HEK293 (cell line): ENCODE measurements around the gene LGALS7.

ENCODE experiments used
- CTCF ChIA-PET: fragments of 350-600 bp; formaldehyde crosslinking; extraction: SDS; loops from one replicate; lab custom pipeline; 2021; ENCODE audit warnings: antibody characterized with exemption; lab: Yijun Ruan, JAX
- POLR2A ChIA-PET: fragments of 300-600 bp; formaldehyde crosslinking; extraction: SDS; loops from one replicate; lab custom pipeline; 2020; ENCODE audit warnings: antibody characterized with exemption, inconsistent platforms; lab: Yijun Ruan, JAX
- H3K27ac ChIP-seq: fragments of 200-500 bp; sonication (Bioruptor generic); 2 replicates; pipeline ENCODE4 v1.5.1; 2014; ENCODE audit warnings: low read depth, low read length, control low read depth, inconsistent platforms; ENCODE audit errors: extremely low read depth
- H3K36me3 ChIP-seq, 2 experiments: fragments of 200-500 bp in 1 of 2; sonication (Bioruptor generic) in 1 of 2; 1 replicate in 1 of 2; 2 replicates in 1 of 2; pipeline ENCODE4 v1.5.1; 2014 to 2017; ENCODE audit warnings: inconsistent platforms in 2 of 2, low read length in 2 of 2; ENCODE audit not compliant: control insufficient read depth in 2 of 2, insufficient read depth in 1 of 2
- H3K4me1 ChIP-seq: fragments of 200-500 bp; sonication (Bioruptor generic); 2 replicates; pipeline ENCODE4 v1.5.1; 2014; ENCODE audit warnings: mild to moderate bottlenecking, low read length, inconsistent platforms; ENCODE audit not compliant: control insufficient read depth, insufficient read depth
- H3K4me3 ChIP-seq: 2 replicates; pipeline ENCODE4 v1.5.1; 2011; ENCODE audit warnings: low read depth, mild to moderate bottlenecking, control low read depth, low read length, moderate library complexity
- H3K9me3 ChIP-seq: fragments of 200-500 bp; sonication (Bioruptor generic); 2 replicates; pipeline ENCODE4 v1.5.1; 2014; ENCODE audit warnings: low read depth, low read length, inconsistent platforms; ENCODE audit not compliant: control insufficient read depth, insufficient read depth
- GFI1B ChIP-seq: fragments of 450-650 bp; formaldehyde crosslinking; IDR thresholded peaks from 2 replicates; pipeline ENCODE4 v1.5.1; 2016; ENCODE audit warnings: missing biosample characterization, missing genetic modification characterization
- GLI2 ChIP-seq: fragments of 450-650 bp; formaldehyde crosslinking; IDR thresholded peaks from 2 replicates; pipeline ENCODE4; 2017; ENCODE audit warnings: missing biosample characterization, missing genetic modification characterization, low read depth, borderline replicate concordance
- KLF9 ChIP-seq: fragments of 450-650 bp; formaldehyde crosslinking; IDR thresholded peaks from 2 replicates; pipeline ENCODE4 v1.5.1; 2016; ENCODE audit warnings: missing biosample characterization, missing genetic modification characterization, low read depth
- MYNN ChIP-seq: fragments of 450-650 bp; formaldehyde crosslinking; IDR thresholded peaks from 2 replicates; pipeline ENCODE4 v1.5.1; 2016; ENCODE audit warnings: missing biosample characterization, missing genetic modification characterization, borderline replicate concordance
- OSR2 ChIP-seq: fragments of 450-650 bp; formaldehyde crosslinking; IDR thresholded peaks from 2 replicates; pipeline ENCODE4 v1.5.1; 2016; ENCODE audit warnings: missing biosample characterization, missing genetic modification characterization
- PATZ1 ChIP-seq: fragments of 450-650 bp; formaldehyde crosslinking; IDR thresholded peaks from 2 replicates; pipeline ENCODE4 v1.5.1; 2016; ENCODE audit warnings: missing biosample characterization, missing genetic modification characterization
- REPIN1 ChIP-seq: fragments of 450-650 bp; formaldehyde crosslinking; IDR thresholded peaks from 2 replicates; pipeline ENCODE4 v1.5.1; 2017; ENCODE audit warnings: missing biosample characterization, missing genetic modification characterization, low read depth
- TSHZ1 ChIP-seq: fragments of 450-650 bp; formaldehyde crosslinking; IDR thresholded peaks from 2 replicates; pipeline ENCODE4 v1.5.1; 2016; ENCODE audit warnings: missing biosample characterization, missing genetic modification characterization, borderline replicate concordance
- ZBTB20 ChIP-seq: fragments of 450-650 bp; formaldehyde crosslinking; IDR thresholded peaks from 2 replicates; pipeline ENCODE4 v1.5.1; 2016; ENCODE audit warnings: missing biosample characterization, missing genetic modification characterization
- ZBTB49 ChIP-seq: fragments of 450-650 bp; formaldehyde crosslinking; IDR thresholded peaks from 2 replicates; pipeline ENCODE4 v1.5.1; 2016; ENCODE audit warnings: missing biosample characterization, missing genetic modification characterization, low read depth
- ZBTB7A ChIP-seq: fragments of 450-650 bp; formaldehyde crosslinking; IDR thresholded peaks from 2 replicates; pipeline ENCODE4 v1.5.1; 2016; ENCODE audit warnings: low read depth, missing biosample characterization, missing genetic modification characterization
- ZNF157 ChIP-seq: fragments of 450-650 bp; formaldehyde crosslinking; IDR thresholded peaks from 2 replicates; pipeline ENCODE4 v1.5.1; 2016; ENCODE audit warnings: missing biosample characterization, missing genetic modification characterization
- ZNF18 ChIP-seq: fragments of 450-650 bp; formaldehyde crosslinking; IDR thresholded peaks from 2 replicates; pipeline ENCODE4 v1.5.1; 2016; ENCODE audit warnings: missing biosample characterization, missing genetic modification characterization
- ZNF416 ChIP-seq: fragments of 450-650 bp; formaldehyde crosslinking; IDR thresholded peaks from 2 replicates; pipeline ENCODE4 v1.5.1; 2016; ENCODE audit warnings: missing biosample characterization, missing genetic modification characterization
- ZNF473 ChIP-seq: fragments of 450-650 bp; formaldehyde crosslinking; IDR thresholded peaks from 2 replicates; pipeline ENCODE4 v1.5.1; 2017; ENCODE audit warnings: missing biosample characterization, missing genetic modification characterization
- ZNF518A ChIP-seq: fragments of 450-650 bp; formaldehyde crosslinking; conservative IDR thresholded peaks from 2 replicates; pipeline ENCODE4 v1.5.1; 2016; ENCODE audit warnings: low read depth, missing biosample characterization, missing genetic modification characterization
- ZNF555 ChIP-seq: fragments of 450-650 bp; formaldehyde crosslinking; conservative IDR thresholded peaks from 2 replicates; pipeline ENCODE4 v1.5.1; 2017; ENCODE audit warnings: missing biosample characterization, mild to moderate bottlenecking, missing genetic modification characterization, inconsistent platforms
- ZNF626 ChIP-seq: fragments of 450-650 bp; sonication (Bioruptor Pico); formaldehyde crosslinking; IDR thresholded peaks from 2 replicates; pipeline ENCODE4 v1.5.1; 2018; ENCODE audit warnings: missing biosample characterization, missing genetic modification characterization, inconsistent platforms
- ZNF791 ChIP-seq: fragments of 450-650 bp; formaldehyde crosslinking; IDR thresholded peaks from 2 replicates; pipeline ENCODE4 v1.5.1; 2016; ENCODE audit warnings: missing biosample characterization, missing genetic modification characterization
- ZNF837 ChIP-seq: fragments of 450-650 bp; formaldehyde crosslinking; IDR thresholded peaks from 2 replicates; pipeline ENCODE4 v1.5.1; 2016; ENCODE audit warnings: missing biosample characterization, missing genetic modification characterization

LGALS7 gene

GRCh38 chr19:38736413-38737280 lies 36.7 kb downstream of the LGALS7 start (continued):
- no peak for TF ChIP-seq ZBTB49 (tag by site-specific recombination)
- peak; percentile 96 for TF ChIP-seq PATZ1 (tag by site-specific recombination)

- H3K27ac ChIP-seq: no peak overlapping the region
- POLR2A ChIA-PET: interaction anchor here (1.3 kb wide), 1 partner anchor 117 kb away, joined by 3 read pairs; no protein-coding TSS in a partner anchor
- peak overlapping the region; percentile 36 for H3K4me3 ChIP-seq
- CTCF ChIA-PET: interaction anchor here (0.5 to 0.8 kb wide), 2 partner anchors 112 to 127 kb away, joined by 3 read pairs; no protein-coding TSS in a partner anchor
- H3K4me1 ChIP-seq: peaks cover 5% of the 10 kb centered on the region
- no peaks in the 10 kb centered on the region for H3K9me3 ChIP-seq
- H3K36me3 ChIP-seq: peaks cover 9 to 10% of the 10 kb centered on the region in 2 experiments
- no peak for TF ChIP-seq ZNF416 (tag by site-specific recombination)
- TF ChIP-seq ZBTB7A (tag by site-specific recombination): peak; percentile 95
- peak; percentile 69 for TF ChIP-seq KLF9 (tag by site-specific recombination)
- no peak for TF ChIP-seq GLI2 (tag by site-specific recombination)
- TF ChIP-seq MYNN (tag by site-specific recombination): no peak
- TF ChIP-seq ZNF473 (tag by site-specific recombination): no peak
- no peak for TF ChIP-seq OSR2
- TF ChIP-seq ZNF555 (tag by site-specific recombination): no peak
- no peak for TF ChIP-seq GFI1B (tag by site-specific recombination)
- TF ChIP-seq ZNF837 (tag by site-specific recombination): no peak
- no peak for TF ChIP-seq ZBTB20 (tag by site-specific recombination)
- TF ChIP-seq ZNF791 (tag by site-specific recombination): no peak
- TF ChIP-seq ZNF518A (tag by site-specific recombination): no peak
- no peak for TF ChIP-seq ZNF157 (tag by site-specific recombination)
- no peak for TF ChIP-seq TSHZ1 (tag by site-specific recombination)
- TF ChIP-seq ZNF18 (tag by site-specific recombination): no peak
- TF ChIP-seq ZNF626 (tag by site-specific recombination): no peak
- no peak for TF ChIP-seq REPIN1 (tag by site-specific recombination)
Measured at GRCh38 chr19:38736036-38736412, 37.3 kb downstream of the LGALS7 start.
